GM18520 (cell line): ENCODE measurements around the gene DNMT3A.
A peak's percentile ranks its signal among the peaks of the same experiment; 100 is the strongest.
"Not testable (repeated sequence)": the region's sequence is repeated elsewhere in the genome, so short reads cannot be mapped to it uniquely, and the experiment has no call there.

Experiments used
- ATAC-seq: cut with Tn5 transposase; IDR thresholded peaks from one replicate; pipeline ENCODE4 v1.9.1; 2021; ENCODE audit not compliant: unreplicated experiment

The DNMT3A gene

DNA sequence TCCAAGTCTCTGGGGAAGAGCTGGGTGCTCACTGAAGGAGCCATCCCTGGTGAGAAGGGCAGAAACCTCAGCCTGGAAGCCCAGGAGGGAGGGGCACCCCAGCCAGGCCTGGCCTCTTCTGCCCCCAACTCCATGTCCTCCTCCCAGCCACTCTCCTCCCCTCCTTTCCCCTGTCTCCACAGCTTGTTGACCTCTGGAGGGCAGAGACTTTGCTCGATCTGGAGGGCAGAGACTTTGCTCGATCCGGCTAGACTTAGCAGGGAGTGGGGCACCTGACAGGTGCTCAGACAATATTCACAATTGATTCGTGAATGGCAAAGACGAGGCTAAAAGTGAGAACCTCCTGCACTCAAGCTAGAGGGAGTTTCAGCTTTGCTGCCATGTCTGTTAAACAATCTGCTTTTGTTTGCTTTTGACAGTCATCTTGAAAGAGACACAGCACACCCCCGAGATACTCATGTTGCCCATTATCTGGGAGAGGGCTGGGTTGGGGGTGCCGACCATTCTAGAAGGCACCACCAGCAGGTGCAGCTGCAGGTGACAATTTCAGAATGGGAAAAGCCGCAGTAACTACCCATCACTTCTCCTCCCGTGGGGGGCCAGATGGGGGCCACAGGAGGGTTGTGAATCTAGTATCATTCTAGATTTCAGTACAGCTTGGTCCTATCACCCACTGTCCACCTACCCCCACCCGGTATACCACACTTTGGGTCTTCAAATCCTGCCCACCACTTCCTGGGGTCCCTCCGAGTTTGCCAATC lies 54.8 kb downstream of the DNMT3A start:
- ATAC-seq: no peak

DNA sequence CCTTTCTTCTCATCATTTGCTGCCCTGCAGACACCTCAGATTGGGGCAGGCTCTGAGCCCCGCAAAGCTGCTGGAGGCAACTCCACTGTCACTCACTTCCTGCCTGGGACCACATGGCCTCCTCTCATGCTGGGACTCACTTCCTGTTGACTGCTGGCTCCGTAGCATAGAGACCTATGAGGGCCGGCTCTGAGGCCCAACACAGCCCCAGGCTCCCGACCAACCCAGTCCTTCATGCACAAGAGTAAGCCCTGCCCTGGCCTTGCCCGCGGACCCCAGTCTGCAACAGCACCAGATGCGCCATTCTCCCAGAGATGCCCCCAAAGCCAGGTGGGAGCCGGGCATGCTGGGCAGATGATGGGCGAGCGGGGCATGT lies 55.7 kb downstream of the DNMT3A start:
- no peak for ATAC-seq

DNA sequence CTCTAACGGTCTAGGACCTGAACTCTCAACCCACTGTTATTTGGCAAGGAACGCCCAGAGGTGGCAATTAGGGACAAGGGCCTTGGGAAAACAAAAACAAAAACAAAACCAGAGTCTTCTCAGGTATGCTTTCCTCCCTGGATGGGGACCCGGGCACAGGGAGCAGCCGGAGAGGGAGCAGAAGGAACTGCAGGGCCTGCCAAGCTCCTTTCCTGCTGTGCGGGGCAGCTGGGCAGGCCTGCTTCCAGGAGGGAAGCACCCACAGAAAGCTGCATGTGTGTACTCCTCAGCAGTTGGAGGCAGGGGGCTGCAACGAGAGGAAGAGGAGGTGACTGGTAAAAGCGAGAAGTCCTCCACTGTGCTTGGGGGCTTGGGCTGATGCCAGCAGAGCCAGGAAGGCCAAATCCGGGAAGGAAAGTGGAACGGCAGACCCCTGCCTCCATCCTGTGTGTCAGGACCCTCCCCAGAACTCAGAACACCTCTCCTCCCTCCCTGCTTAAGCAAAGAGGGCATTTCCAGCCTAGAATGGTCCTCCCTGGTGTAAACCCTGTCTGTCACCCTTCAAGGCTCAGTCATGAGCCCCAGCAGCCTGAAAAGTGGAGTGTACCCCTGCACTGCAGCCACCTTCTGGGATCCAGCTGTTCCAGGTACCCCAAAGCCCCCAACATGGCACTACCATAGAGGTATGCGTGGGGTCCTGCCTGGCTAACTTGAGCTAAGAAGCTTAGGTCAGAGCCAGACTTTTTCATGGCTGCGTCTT lies 56.3 kb downstream of the DNMT3A start:
- no peak for ATAC-seq

DNA sequence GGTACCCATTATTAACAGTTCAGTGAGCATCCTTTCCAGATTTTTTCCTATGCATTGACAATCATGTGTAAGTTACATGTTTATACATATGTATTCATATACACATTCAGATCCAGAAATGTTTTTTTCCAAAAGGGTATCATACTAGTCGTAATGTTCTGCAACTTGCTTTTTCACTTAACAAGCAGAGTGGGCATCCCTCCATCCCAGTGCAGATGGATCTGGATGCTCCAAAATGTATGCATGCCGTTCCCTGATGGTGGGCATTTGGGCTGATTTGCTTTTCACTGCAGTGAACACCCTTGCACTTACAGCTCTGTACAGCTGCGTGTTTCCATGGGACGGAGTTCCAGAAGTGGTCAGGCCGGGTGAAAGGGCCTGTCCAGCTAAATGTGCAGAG lies 57.0 kb downstream of the DNMT3A start:
- no peak for ATAC-seq

DNA sequence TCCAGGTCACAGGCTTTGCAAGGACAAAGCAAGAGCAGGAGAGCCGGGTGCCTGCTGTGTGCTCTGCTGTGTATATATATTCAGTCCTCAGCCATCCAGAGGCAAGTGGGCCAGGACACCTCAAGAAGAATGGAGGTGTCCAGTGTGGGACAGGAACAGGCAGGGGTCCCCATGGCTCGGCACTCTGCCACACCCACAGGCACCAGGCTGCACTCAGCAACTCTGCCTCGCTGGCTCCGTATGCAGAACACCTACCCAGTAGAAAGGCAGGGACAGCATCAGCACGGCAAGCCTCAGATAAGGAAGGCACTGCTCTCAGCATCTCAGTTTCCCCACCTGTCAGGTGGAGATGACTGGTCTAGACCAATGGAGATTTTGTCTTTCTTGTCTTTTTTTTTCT lies 57.8 kb downstream of the DNMT3A start:
- ATAC-seq: no peak

DNA sequence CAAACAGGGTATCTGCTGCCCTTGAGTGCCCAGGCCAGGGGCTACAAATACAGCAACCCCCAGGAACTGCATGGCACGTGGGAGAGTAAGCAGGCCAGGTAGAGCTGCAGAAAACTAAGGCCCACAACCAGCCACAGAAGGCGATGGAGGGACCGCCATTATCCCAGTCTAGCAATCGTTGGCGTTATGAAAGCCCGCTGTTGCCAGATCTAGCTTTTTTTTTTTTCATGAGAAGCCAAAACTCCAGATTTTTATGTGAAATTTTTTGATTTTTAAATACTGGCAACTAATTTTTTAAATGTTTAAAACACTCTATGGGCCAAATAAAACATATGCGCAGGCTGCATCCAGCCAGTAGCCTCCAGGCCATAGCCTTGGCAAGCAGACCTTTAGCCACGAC lies 59.8 kb downstream of the DNMT3A start:
- no peak for ATAC-seq

DNA sequence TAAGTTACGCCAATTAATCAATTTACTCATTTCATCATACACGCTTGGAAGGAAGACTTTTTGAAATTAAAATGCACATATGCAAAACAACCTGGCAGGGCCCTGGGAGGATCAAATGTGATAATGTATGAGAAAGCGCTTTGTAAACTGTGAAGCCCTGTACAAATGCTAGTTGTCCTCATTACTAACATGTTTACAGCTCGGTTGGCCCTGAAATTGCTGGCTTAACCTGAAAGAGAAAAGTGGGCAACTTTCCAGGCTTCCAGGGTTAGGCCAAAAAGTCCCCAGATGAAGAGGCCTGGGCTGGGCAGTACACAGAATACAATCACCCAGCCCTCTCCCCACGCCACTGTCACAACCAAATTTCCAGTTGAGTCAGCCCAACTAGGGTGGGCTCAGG lies 60.2 kb downstream of the DNMT3A start:
- no peak for ATAC-seq

DNA sequence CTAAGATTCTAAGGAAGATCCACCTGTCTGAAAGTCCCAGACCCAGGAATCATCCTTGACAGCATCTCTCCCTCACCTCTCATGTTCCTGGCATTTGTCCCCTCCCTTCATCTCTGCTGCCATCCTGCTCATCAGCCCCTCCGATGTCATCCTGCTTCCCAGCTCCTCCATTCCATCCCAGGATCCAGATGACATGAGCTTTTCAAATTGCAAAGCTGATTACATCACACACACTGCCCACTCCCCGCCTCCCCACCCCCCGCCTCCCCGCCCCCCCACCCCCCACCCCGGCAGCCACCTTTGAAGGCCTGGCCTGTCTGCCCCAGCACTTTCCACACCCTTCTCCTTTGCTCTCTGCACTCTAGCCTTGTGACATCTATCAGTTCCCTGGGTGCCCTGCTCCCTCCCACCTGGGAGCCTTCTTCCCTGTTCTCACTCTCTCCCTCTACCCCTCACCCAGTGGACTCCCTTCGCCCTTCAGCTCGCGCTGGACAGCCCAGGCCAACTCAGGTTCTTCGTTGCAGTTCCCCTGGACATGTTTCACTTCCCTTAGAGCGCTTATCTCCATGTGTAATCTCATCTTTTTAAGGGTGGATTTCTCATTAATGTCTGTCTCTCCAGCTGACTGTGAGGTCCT lies 61.6 kb downstream of the DNMT3A start:
- ATAC-seq: no peak

DNA sequence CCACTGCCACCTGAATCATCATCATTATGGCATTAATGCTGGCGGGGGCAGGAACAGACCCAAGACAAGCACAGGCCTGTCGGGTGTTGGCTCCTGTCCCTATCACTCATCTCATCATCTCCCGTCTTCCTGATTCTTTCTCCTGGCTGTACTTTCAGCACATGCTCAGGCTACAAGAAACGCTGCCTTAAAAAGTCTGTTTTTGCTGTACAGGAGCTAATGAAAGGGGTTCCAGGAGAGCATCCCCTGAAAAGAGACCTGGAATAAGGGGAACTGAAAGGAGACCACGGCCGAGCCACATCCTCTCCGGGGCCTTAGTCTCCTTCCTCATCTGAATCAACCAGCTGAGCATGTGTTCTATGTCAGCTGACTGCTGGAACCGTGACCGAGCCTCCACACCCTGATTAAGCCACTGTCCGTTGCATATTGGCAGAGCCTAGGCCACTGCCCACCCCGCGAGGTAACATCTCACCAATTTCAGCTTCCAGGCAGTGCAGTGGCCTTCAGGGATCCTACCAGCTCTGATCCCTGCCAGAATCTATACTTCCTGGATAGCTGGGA lies 62.6 kb downstream of the DNMT3A start:
- ATAC-seq: peak; percentile 74

DNA sequence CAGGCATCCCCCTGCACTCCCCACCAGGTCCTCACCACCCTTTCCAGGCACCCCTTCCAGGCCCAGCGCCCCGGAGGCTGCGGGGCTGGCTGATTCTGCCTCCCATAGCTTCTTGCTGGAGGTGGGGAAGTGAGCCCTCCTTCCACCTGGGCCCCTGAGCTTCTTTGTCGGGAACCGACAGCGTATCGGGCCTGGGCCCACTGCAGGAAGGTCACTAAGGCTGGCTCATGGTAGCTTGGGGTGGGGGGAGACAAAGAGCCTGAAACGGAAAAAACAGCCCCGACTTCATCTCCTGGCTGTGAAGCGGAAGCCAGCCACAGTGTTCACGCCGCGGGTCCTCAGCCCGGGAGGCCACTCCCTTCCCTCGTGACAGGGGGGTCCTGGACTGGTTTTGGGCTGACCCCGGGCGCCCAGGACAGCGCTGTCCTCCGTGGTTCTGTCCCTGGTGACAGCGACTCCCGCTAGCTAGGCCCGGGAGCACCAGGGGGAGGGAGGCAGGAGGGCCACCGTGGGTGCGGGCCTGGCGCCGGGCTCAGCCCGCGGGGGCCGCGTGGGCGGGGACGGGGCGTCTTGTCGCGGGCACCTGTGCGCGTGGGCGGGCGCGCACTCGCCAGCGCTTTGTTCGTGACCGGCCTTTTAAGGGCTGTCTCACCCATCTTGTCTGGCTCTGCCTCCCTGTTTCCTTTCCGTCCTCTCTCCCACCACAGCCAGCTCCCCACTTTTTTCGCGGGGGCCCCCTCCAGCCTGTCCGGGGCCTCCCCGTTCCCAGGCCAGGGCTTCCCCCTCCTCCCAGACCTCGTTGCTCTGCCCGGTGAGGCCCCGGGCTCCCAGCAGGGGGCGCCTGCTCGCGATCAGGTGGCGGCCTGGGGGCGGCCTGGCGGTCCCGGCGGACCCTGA lies 64.9 kb downstream of the DNMT3A start:
- no peak for ATAC-seq

DNA sequence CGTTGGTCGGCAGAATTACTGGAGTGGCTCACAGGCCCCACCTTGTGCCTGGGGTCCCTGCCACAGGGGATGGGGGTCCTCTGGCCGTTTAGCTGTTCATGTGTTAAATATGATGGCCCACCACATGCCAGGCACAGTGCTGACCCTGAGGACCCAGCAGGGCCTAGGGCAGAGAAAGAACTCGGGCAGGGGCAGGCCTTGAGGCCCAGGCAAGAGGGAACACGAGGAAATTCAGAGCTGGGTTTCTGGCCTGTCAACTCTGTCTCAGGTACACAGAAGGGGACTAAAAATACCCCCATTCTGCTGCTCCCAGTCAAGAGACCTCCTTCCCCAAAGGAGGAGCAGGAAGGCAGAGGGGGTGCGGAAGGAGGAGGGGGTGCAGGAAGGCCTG lies 66.2 kb downstream of the DNMT3A start:
- ATAC-seq: no peak

DNA sequence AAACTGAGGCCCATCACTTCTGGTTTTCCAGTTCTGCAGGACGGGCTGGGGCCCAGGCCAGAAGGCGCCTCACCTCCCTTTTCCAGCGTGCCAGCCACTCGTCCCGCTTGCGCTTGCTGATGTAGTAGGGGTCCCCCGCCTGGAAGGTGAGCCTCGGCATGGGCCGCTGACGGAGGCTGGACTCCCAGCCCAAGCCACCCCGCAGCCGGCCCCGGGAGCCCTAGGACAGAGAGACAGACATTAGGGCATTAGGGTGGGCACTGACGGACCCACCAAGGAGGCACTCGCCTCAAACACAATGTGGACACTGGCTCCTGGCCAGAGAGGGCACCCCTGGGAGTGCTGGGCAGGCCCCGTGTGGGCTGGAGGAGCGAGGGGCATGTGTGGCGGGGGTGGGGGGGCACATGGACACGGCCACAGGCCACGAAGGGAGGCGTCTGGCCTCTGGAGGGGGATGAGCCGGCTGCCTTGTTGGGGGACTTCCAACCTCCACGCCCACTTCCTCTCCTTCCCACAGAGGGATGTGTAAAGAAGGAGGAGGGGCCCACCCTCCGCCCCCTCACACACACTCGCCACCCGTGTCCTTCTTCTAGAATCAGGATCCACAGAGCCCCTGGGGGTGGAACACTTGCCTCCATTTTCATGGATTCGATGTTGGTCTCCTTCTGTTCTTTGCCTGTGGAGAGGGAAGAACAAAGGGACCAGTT lies 66.7 kb downstream of the DNMT3A start:
- no peak for ATAC-seq

DNA sequence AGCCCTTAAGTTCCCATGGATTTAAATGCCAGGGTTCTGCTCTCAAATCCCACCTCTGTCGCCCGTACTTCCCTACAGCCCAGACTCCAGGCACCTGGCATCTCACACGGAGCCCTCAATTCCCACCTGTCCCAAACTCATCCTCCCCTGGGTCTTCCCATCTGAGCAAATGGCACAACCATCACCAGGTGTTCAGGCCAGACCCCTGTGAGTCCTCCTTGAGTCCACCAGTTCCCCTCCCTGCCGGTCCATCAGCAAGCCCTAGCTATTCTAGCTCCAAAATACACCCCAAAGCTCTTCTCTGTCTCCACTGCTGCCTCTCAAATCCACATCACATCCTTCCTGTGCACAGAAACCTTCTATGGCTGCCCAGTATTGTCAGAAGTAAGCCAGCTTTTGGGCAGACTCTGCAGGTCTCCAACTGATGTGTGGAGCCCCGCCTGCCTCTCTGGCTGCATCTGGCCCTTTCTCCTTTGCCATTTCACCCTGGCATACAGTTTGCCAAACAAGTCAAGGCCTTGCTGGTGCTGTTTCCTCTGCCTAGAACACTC lies 67.7 kb downstream of the DNMT3A start:
- ATAC-seq: no peak

DNA sequence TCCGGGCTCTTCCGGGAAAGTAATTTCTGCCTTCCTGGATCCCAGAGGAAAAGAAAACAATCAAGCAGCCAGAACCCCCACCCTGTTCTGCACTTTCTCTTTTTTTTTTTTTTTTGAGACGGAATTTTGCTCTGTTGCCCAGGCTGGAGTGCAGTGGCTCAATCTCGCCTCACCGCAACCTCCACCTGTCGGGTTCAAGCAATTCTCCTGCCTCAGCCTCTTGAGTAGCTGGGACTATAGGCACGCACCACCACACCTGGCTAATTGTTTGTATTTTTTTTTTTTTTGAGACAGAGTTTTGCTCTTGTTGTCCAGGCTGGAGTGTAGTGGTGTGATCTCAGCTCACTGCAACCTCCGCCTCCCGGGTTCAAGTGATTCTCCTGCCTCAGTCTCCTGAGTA lies 69.0 kb downstream of the DNMT3A start:
- not testable (repeated sequence) for ATAC-seq

DNA sequence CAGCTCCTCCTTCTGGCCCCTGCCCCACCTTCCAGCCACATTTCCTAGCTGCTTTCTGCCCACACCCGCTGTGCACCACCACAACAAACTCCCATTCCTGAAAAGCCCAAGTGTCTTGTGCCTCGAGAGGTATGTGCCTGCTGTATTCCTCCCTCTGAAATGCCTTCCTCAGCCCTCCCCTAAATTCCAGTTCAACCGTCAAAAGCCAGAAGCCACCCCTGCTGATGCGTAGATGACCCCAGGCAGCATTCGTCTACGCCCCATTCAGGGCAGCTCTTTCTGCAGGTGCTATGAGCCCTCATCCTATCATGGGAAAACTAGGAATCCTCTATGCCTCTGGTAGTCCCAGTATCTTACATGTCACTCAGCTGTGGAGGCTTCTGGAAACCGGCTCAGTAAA lies 71.7 kb downstream of the DNMT3A start:
- no peak for ATAC-seq

DNA sequence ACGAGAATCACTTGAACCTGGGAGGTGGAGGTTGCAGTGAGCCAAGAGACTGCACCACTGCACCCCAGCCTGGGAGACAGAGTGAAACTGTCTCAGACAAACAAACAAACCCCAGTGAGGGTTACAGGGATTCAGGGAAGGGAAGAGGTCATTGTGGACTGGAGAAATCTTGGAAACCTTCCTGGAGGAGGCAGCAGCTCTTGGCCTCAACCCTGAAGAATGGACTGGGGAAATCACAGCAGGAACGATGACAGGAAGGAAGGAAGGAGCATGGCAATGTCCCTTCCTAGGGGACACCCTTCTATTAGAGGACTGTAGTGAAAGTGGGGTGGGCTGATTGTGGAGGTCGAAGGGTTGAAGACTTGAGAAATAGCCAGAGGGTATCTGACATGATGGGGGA lies 72.5 kb downstream of the DNMT3A start:
- no peak for ATAC-seq

DNA sequence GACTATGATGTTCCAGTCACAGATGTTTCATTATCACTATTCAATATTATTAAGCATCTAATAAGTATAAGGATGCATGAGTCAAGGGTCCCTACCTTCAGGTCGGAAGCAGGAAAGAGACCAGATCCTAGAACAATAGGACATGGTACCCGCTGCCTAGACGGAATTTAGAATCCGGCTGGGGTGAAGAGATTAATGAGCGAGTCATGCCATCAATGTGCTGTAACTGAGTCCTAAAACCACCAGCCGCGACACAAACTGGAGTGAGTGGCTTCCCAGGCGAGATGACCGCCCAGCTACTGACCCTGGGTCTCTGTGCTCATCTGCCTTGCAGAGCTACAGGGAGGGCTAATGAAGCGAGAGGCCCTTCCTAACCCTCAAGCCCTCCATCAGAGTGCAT lies 73.6 kb downstream of the DNMT3A start:
- no peak for ATAC-seq

DNA sequence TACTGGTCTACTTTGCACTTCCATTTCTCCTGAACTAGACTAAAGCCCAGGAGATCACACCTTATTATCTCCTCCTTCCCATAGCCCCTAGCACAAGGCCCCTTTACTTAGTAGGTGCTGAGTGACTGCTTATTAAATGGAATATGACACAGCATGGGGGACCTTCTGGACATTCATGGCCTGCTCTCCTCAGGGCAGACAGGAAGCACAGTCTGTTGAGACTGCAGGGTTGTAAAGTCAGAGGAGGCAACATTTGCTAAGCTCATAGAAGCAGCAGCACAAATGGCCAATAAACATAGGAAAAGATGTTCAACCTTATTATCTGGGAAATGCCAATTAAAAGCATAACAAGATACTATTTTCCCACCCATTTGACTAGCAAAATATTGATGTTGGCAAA lies 75.3 kb downstream of the DNMT3A start:
- ATAC-seq: no peak

DNA sequence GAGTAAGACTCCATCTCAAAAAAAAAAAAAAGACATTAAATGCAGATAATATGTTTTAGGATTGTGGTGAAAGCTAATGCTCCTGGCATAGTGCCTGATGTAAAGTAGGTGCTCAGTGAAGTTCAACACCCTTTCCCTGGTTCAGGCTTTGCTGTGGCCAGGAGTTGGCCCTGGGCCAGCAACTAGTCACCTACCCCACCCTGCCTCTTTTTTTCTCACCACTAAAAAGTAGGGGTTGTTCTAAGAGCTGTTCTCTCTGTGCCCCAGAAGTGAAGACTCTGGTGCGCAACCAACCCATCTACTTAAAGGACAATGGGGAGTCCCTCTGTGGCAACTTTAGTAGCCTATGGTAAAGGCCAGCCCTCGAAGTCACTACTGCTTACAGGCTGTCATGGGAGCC lies 75.9 kb downstream of the DNMT3A start:
- ATAC-seq: no peak

DNA sequence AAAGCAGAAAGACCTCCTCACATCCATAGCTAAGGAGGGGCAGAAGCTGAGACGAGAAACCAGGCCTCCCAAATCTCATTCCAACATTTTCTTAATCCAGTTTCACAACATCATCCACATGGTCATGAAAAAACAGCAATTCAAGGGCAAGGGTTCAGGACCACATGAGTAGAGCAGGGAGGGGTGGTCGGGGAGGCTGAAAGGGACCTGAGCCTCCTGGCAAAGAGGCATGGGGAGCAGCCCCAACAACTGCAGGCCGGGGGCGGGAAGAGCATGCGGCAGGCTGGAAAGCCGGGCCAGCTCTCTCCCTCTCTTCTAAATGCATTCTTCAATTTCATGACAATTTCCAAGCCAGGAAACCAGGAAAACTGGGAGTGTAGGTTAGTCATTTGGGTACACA lies 76.7 kb downstream of the DNMT3A start:
- ATAC-seq: no peak
